SK-N-SH (cell line): Measurements from ENCODE around the gene CIITA. TPM values are rescaled to one million over a fixed set of nuclear protein-coding genes. Genes with fewer than 3 reads are reported as not detected.

Experiments
- CTCF ChIA-PET: fragments of 300-600, 350-600 bp; formaldehyde crosslinking; extraction: SDS; loops from one replicate; lab custom pipeline; 2021; lab: Yijun Ruan, JAX
- POLR2A ChIA-PET: fragments of 350-600 bp; sonication (Branson Sonifier 250); formaldehyde crosslinking; extraction: SDS; loops from one replicate; lab custom pipeline; 2020; ENCODE audit warnings: antibody characterized with exemption, inconsistent platforms; lab: Yijun Ruan, JAX
- DNase-seq: peaks from one replicate; pipeline ENCODE4 v3.0.0; 2012
- H2AFZ ChIP-seq: fragments of 200-600 bp; sonication (generic); 2 replicates; pipeline ENCODE4 v1.8.1; 2016; ENCODE audit warnings: antibody characterized with exemption, mild to moderate bottlenecking, low read depth
- H3F3A ChIP-seq: fragments of 200-600 bp; sonication (generic); replicated peaks from 2 replicates; pipeline ENCODE3; 2016; ENCODE audit warnings: antibody characterized with exemption, mild to moderate bottlenecking; ENCODE audit not compliant: insufficient read depth
- H3K27ac ChIP-seq, 2 experiments: fragments of 200-500 bp in 1 of 2; fragments of 200-600 bp in 1 of 2; sonication (Bioruptor generic) in 1 of 2; sonication (generic), shearing (Covaris generic) in 1 of 2; 2 replicates each; pipeline versions ENCODE4 v1.5.1 to v1.6.1; 2014 to 2016; ENCODE audit warnings: low read depth in 2 of 2, inconsistent platforms in 1 of 2, low read length in 1 of 2, mild to moderate bottlenecking in 1 of 2, mixed read lengths in 1 of 2
- H3K27me3 ChIP-seq: fragments of 200-600 bp; sonication (generic), shearing (Covaris generic); 2 replicates; pipeline ENCODE4 v1.6.1; 2016; ENCODE audit warnings: mixed run types; ENCODE audit not compliant: insufficient read depth
- H3K36me3 ChIP-seq, 2 experiments: fragments of 200-500 bp in 1 of 2; fragments of 200-600 bp in 1 of 2; sonication (Bioruptor generic) in 1 of 2; sonication (generic) in 1 of 2; replicated peaks in 1 of 2; 2 replicates each; pipeline versions ENCODE3 to v1.5.1; 2014 to 2016; ENCODE audit warnings: low read length in 1 of 2, mild to moderate bottlenecking in 1 of 2; ENCODE audit not compliant: insufficient read depth in 2 of 2, control insufficient read depth in 1 of 2
- H3K4me1 ChIP-seq, 2 experiments: fragments of 200-500 bp in 1 of 2; fragments of 200-600 bp in 1 of 2; sonication (Bioruptor generic) in 1 of 2; sonication (generic), shearing (Covaris generic) in 1 of 2; 2 replicates each; pipeline versions ENCODE4 v1.5.1 to v1.6.1; 2014 to 2016; ENCODE audit warnings: low read depth in 1 of 2, low read length in 1 of 2, mixed run types in 1 of 2; ENCODE audit not compliant: insufficient read depth in 2 of 2, control insufficient read depth in 1 of 2
- H3K4me2 ChIP-seq: fragments of 200-600 bp; sonication (generic), shearing (Covaris generic); 2 replicates; pipeline ENCODE4 v1.6.1; 2017; ENCODE audit warnings: mixed run types
- H3K4me3 ChIP-seq, 2 experiments: fragments of 200-500 bp in 1 of 2; fragments of 200-600 bp in 1 of 2; sonication (Bioruptor generic) in 1 of 2; sonication (generic), shearing (Covaris generic) in 1 of 2; 2 replicates each; pipeline versions ENCODE4 v1.5.1 to v1.8.1; 2014 to 2016; ENCODE audit warnings: low read depth in 2 of 2, inconsistent platforms in 1 of 2, low read length in 1 of 2, mild to moderate bottlenecking in 1 of 2, mixed read lengths in 1 of 2, moderate library complexity in 1 of 2
- H3K79me2 ChIP-seq: fragments of 200-600 bp; sonication (generic); 2 replicates; pipeline ENCODE4 v1.8.1; 2017; ENCODE audit warnings: mild to moderate bottlenecking; ENCODE audit not compliant: insufficient read depth
- H3K9ac ChIP-seq: fragments of 200-600 bp; sonication (generic); 2 replicates; pipeline ENCODE4 v1.6.1; 2017; ENCODE audit warnings: mixed run types
- H3K9me2 ChIP-seq: fragments of 200-600 bp; sonication (generic); 2 replicates; pipeline ENCODE4 v1.6.1; 2017; ENCODE audit warnings: mixed run types
- H3K9me3 ChIP-seq: fragments of 200-600 bp; sonication (generic); 2 replicates; pipeline ENCODE4 v1.6.1; 2017; ENCODE audit warnings: mixed run types, mild to moderate bottlenecking, moderate library complexity
- H4K20me1 ChIP-seq: fragments of 200-600 bp; sonication (generic); 2 replicates; pipeline ENCODE4 v1.6.1; 2017; ENCODE audit warnings: mild to moderate bottlenecking, mixed run types; ENCODE audit not compliant: insufficient read depth
- EZH2phosphoT487 ChIP-seq: fragments of 200-600 bp; sonication (generic); IDR thresholded peaks from 2 replicates; pipeline ENCODE4 v1.6.1; 2017; ENCODE audit warnings: low read depth, mixed run types, mild to moderate bottlenecking, antibody characterized with exemption, moderate library complexity, borderline replicate concordance
- FOSL2 ChIP-seq: IDR thresholded peaks from 2 replicates; pipeline ENCODE4 v1.4.0; 2012; ENCODE audit warnings: low read depth, mild to moderate bottlenecking, moderate library complexity, borderline replicate concordance
- FOXJ3 ChIP-seq: sonication (generic); formaldehyde crosslinking; IDR thresholded peaks from 2 replicates; pipeline ENCODE4 v1.5.1; 2020; ENCODE audit warnings: mild to moderate bottlenecking, missing genetic modification reagents
- FOXM1 ChIP-seq: IDR thresholded peaks from 2 replicates; pipeline ENCODE4 v1.4.0; 2012; ENCODE audit warnings: low read depth, mild to moderate bottlenecking
- GABPA ChIP-seq: IDR thresholded peaks from 2 replicates; pipeline ENCODE4 v1.4.0; 2012; ENCODE audit warnings: low read depth, mild to moderate bottlenecking
- MXI1 ChIP-seq: IDR thresholded peaks from 2 replicates; pipeline ENCODE4 v1.6.1; 2012; ENCODE audit warnings: mild to moderate bottlenecking, low read depth, low read length, improper control_type of control experiment
- NFIC ChIP-seq: IDR thresholded peaks from 2 replicates; pipeline ENCODE4 v1.4.0; 2012; ENCODE audit warnings: borderline replicate concordance
- NRF1 ChIP-seq: IDR thresholded peaks from 2 replicates; pipeline ENCODE4 v1.6.1; 2012; ENCODE audit warnings: low read depth, mild to moderate bottlenecking, low read length
- RFX5 ChIP-seq: IDR thresholded peaks from 2 replicates; pipeline ENCODE4 v1.6.1; 2012; ENCODE audit warnings: mild to moderate bottlenecking, improper control_type of control experiment, low read length
- SMC3 ChIP-seq: IDR thresholded peaks from 2 replicates; pipeline ENCODE4 v1.6.1; 2012; ENCODE audit warnings: low read depth, low read length, improper control_type of control experiment
- TAF1 ChIP-seq: IDR thresholded peaks from 2 replicates; pipeline ENCODE4 v1.6.1; 2012; ENCODE audit warnings: low read depth, mild to moderate bottlenecking, low read length, moderate library complexity, borderline replicate concordance
- TCF12 ChIP-seq: IDR thresholded peaks from 2 replicates; pipeline ENCODE4 v1.4.0; 2012
- TEAD4 ChIP-seq: IDR thresholded peaks from 2 replicates; pipeline ENCODE4 v1.4.0; 2012; ENCODE audit warnings: mild to moderate bottlenecking, borderline replicate concordance; ENCODE audit not compliant: insufficient read depth
- WGBS: methylation state at CpG from one replicate; pipeline ENCODE4 v1.1.6; 2017; ENCODE audit warnings: low lambda C conversion rate; 5-methylcytosine and 5-hydroxymethylcytosine counted together
- polyA plus RNA-seq, 3 experiments: library from polyadenylated mRNA; depleted of rRNA; stranded (reverse); fragments of >200 nt; gene quantifications; 2 replicates each; pipeline ENCODE4 v1.2.3, GENCODE V29; 2012
- TF ChIP-seq, protein P1 (sequence below): IDR thresholded peaks from 2 replicates; pipeline ENCODE4 v1.6.1; 2012; ENCODE audit warnings: mild to moderate bottlenecking, low read depth, low read length, moderate library complexity
- TF ChIP-seq, protein P2 (sequence below): fragments of 150-350 bp; IDR thresholded peaks from 2 replicates; pipeline ENCODE4 v1.6.1; 2016; ENCODE audit warnings: mild to moderate bottlenecking, low read depth, low read length
- TF ChIP-seq, protein P3 (sequence below): IDR thresholded peaks from 2 replicates; pipeline ENCODE4 v1.4.0; 2012; ENCODE audit warnings: low read depth
- TF ChIP-seq, protein P4 (sequence below): IDR thresholded peaks from 2 replicates; pipeline ENCODE4 v1.4.0; 2012; ENCODE audit warnings: low read depth, borderline replicate concordance

CIITA gene
- polyA plus RNA-seq, 1 of the 3 experiments (the other 2 are of a cell fraction) = 0.23 TPM

DNA sequence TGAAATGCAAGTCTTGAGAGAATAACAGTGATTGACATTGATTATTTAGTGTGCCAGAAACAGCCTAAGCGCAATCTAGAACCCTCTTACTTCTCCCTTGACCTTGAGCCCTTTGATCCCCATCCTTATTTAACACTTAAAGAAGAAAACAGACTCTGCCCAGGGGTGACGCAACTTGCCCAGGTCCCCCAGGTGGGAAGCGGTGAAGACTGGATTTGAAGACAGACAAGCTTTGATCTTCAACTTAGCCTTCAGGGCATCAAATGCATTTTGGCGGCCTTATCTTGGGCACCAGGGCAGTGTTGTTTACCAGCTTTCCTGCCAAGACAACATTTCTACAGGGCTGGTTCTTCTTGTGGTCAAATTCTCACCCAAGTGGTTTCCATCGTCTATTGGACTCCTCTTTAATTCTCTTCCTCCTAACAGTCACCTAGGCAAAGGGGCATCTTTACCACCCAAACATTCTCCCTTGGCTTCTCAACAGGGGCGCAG, 8.9 kb upstream of the CIITA start:
- Histone ChIP-seq H3K9me3 (no peaks in the 10 kb centered on the region), H3K4me2 (no peak overlapping the region), H3K27me3 (no peaks in the 10 kb centered on the region), H4K20me1 (no peaks in the 10 kb centered on the region), H2AFZ (no peak overlapping the region), H3K9ac (no peak overlapping the region), H3K4me1 (peaks cover 0 to 15% of the 10 kb centered on the region in 2 experiments; a peak in 2 of 4 replicates), H3K36me3 (no peaks in the 10 kb centered on the region), H3K4me3 (no peak overlapping the region), H3F3A (no peaks in the 10 kb centered on the region), H3K79me2 (no peaks in the 10 kb centered on the region), H3K27ac (no peak overlapping the region), H3K9me2 (no peaks in the 10 kb centered on the region)
- POLR2A ChIA-PET = no interaction called here
- TF ChIP-seq SMC3 (no peak), NRF1 (no peak), MXI1 (no peak), FOXJ3 (CRISPR knock-in tag) (no peak), RFX5 (no peak), GABPA (no peak), FOXM1 (no peak), EZH2phosphoT487 (no peak), NFIC (no peak), TCF12 (no peak), FOSL2 (no peak), TAF1 (no peak), TEAD4 (no peak)
- TF ChIP-seq, protein P1, sequence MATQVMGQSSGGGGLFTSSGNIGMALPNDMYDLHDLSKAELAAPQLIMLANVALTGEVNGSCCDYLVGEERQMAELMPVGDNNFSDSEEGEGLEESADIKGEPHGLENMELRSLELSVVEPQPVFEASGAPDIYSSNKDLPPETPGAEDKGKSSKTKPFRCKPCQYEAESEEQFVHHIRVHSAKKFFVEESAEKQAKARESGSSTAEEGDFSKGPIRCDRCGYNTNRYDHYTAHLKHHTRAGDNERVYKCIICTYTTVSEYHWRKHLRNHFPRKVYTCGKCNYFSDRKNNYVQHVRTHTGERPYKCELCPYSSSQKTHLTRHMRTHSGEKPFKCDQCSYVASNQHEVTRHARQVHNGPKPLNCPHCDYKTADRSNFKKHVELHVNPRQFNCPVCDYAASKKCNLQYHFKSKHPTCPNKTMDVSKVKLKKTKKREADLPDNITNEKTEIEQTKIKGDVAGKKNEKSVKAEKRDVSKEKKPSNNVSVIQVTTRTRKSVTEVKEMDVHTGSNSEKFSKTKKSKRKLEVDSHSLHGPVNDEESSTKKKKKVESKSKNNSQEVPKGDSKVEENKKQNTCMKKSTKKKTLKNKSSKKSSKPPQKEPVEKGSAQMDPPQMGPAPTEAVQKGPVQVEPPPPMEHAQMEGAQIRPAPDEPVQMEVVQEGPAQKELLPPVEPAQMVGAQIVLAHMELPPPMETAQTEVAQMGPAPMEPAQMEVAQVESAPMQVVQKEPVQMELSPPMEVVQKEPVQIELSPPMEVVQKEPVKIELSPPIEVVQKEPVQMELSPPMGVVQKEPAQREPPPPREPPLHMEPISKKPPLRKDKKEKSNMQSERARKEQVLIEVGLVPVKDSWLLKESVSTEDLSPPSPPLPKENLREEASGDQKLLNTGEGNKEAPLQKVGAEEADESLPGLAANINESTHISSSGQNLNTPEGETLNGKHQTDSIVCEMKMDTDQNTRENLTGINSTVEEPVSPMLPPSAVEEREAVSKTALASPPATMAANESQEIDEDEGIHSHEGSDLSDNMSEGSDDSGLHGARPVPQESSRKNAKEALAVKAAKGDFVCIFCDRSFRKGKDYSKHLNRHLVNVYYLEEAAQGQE = no peak
- TF ChIP-seq, protein P2, sequence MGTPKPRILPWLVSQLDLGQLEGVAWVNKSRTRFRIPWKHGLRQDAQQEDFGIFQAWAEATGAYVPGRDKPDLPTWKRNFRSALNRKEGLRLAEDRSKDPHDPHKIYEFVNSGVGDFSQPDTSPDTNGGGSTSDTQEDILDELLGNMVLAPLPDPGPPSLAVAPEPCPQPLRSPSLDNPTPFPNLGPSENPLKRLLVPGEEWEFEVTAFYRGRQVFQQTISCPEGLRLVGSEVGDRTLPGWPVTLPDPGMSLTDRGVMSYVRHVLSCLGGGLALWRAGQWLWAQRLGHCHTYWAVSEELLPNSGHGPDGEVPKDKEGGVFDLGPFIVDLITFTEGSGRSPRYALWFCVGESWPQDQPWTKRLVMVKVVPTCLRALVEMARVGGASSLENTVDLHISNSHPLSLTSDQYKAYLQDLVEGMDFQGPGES = no peak
- TF ChIP-seq, protein P3, sequence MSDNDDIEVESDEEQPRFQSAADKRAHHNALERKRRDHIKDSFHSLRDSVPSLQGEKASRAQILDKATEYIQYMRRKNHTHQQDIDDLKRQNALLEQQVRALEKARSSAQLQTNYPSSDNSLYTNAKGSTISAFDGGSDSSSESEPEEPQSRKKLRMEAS = no peak
- TF ChIP-seq, protein P4, sequence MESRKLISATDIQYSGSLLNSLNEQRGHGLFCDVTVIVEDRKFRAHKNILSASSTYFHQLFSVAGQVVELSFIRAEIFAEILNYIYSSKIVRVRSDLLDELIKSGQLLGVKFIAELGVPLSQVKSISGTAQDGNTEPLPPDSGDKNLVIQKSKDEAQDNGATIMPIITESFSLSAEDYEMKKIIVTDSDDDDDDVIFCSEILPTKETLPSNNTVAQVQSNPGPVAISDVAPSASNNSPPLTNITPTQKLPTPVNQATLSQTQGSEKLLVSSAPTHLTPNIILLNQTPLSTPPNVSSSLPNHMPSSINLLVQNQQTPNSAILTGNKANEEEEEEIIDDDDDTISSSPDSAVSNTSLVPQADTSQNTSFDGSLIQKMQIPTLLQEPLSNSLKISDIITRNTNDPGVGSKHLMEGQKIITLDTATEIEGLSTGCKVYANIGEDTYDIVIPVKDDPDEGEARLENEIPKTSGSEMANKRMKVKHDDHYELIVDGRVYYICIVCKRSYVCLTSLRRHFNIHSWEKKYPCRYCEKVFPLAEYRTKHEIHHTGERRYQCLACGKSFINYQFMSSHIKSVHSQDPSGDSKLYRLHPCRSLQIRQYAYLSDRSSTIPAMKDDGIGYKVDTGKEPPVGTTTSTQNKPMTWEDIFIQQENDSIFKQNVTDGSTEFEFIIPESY = no peak
- 88% methylated on average over 6 of the region's 6 CpGs for WGBS
- no peak for DNase-seq
- CTCF ChIA-PET = interaction anchor here (0.6 kb wide), 1 partner anchor 74 kb away, joined by 3 read pairs; no protein-coding TSS in a partner anchor
